Colonic mucosa (tissue), 4 donors: Measurements from ENCODE around the gene FOXP2. TPM values are rescaled to one million over a fixed set of nuclear protein-coding genes. Genes with fewer than 3 reads are reported as not detected.

Experiments used
- DNase-seq: peaks from one replicate; pipeline ENCODE4 v3.0.0-alpha.2; 2020
- H3K27ac ChIP-seq: fragments of 200-600 bp; one replicate; pipeline ENCODE4 v1.8.0; 2021
- H3K27me3 ChIP-seq: fragments of 200-600 bp; one replicate; pipeline ENCODE4 v1.8.0; 2021
- H3K36me3 ChIP-seq: fragments of 200-600 bp; one replicate; pipeline ENCODE4 v1.8.0; 2021
- H3K4me1 ChIP-seq: fragments of 200-600 bp; one replicate; pipeline ENCODE4 v1.8.0; 2021; ENCODE audit warnings: mild to moderate bottlenecking
- H3K4me3 ChIP-seq: fragments of 200-600 bp; one replicate; pipeline ENCODE4 v1.8.0; 2021
- H3K9ac ChIP-seq, 2 donors: one replicate each; pipeline ENCODE4 v1.7.0; 2013; ENCODE audit warnings: control low read depth in 2 of 2, low read depth in 2 of 2, low read length in 2 of 2
- H3K9me3 ChIP-seq: fragments of 200-600 bp; one replicate; pipeline ENCODE4 v1.8.0; 2021
- intact Hi-C: fragments of 100-400 bp; cut with DNase I; formaldehyde crosslinking; loops from one replicate; pipeline ENCODE4 v1.14.1; 2022
- total RNA-seq, 2 donors: library from RNA; stranded (reverse); fragmentation: NEBNext Ultra II Directional in 1 of 2; extraction: Animal tissue kit (Norgen Biotek cat#: 25700) in 1 of 2; gene quantifications; one replicate each; pipeline ENCODE4 v1.2.1, GENCODE V29; 2021
- TF ChIP-seq, protein P1 (sequence below): fragments of 200-600 bp; IDR thresholded peaks from one replicate; pipeline ENCODE4 v1.8.0; 2022; ENCODE audit warnings: antibody characterized with exemption, mild to moderate bottlenecking
- donor health status: healthy.
- donor health status: DM: no; HTN: no; CAD: no.
- donor health status: DM: no; HTN: no; CAD: no.

The FOXP2 gene
- total RNA-seq, 2 donors from 2014 or later, result 5.3 to 20.0 TPM

DNA sequence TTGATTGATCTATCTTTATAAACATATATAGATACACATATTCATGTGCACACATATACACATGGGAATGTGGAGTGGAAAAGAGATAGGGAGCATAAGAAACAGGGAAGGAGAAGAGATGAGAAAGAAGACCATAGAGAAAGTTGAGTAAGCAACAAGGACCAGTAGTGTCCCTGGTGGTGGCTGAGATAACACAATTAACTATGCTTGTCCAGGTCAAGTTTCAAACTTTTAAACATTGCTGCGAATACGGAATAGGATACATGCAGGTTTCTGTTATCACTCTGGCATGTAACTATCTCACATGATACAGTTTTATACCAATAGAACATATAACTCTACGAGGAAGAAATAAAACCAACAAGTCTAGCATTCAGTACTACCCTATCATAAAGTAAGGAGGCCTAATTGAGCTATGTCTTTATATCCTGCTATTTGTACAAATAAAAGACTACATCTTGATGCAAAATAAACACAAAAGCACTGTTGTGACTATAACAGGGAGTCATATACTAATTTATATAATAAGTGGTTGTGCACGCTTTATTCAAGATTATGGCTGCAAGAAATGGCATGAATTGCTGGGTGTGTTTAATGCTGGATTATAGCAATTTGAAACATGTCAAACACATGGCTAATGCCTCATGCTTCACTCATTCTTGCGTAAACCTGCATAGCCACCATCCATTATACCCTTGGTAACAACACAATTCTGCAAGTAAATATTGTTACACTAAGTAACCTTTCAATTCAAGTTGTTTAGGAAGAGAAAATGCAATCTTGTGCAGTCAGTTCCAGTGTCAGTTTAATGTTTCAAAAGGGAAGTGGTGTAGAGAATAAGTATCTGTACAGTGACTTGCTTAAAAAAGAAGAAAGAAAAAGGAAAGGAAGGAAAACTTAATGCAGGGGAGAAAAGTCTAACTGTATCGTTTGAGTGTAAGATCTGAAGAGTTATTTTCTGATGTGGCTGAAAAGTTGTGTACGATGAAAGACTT is 8.2 kb downstream of the FOXP2 start:
- H3K9ac ChIP-seq, result no peak overlapping the region
- TF ChIP-seq, protein P1, sequence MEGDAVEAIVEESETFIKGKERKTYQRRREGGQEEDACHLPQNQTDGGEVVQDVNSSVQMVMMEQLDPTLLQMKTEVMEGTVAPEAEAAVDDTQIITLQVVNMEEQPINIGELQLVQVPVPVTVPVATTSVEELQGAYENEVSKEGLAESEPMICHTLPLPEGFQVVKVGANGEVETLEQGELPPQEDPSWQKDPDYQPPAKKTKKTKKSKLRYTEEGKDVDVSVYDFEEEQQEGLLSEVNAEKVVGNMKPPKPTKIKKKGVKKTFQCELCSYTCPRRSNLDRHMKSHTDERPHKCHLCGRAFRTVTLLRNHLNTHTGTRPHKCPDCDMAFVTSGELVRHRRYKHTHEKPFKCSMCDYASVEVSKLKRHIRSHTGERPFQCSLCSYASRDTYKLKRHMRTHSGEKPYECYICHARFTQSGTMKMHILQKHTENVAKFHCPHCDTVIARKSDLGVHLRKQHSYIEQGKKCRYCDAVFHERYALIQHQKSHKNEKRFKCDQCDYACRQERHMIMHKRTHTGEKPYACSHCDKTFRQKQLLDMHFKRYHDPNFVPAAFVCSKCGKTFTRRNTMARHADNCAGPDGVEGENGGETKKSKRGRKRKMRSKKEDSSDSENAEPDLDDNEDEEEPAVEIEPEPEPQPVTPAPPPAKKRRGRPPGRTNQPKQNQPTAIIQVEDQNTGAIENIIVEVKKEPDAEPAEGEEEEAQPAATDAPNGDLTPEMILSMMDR, result peak; percentile 30
- no peaks in the 10 kb centered on the region for H3K27me3 ChIP-seq
- H3K4me1 ChIP-seq, result no peaks in the 10 kb centered on the region
- H3K9me3 ChIP-seq, result no peaks in the 10 kb centered on the region
- intact Hi-C loops, result no loop called here
- no peak overlapping the region for H3K27ac ChIP-seq
- H3K4me3 ChIP-seq, result no peak overlapping the region
- no peak for DNase-seq
- no peaks in the 10 kb centered on the region for H3K36me3 ChIP-seq

DNA sequence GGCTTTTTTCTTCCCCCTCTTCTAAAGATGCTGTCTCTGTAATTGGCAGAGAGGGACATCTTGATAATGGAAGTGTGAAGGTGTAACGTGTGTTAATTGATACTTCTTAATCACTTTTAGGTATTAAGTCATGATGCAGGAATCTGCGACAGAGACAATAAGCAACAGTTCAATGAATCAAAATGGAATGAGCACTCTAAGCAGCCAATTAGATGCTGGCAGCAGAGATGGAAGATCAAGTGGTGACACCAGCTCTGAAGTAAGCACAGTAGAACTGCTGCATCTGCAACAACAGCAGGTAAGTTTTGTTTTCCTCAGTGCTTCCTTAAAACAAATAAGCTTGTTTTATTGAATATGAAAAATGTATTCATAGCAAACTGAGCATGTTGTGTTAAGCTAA is 11.8 kb downstream of the FOXP2 start:
- intact Hi-C loops, result no loop called here
- no peaks in the 10 kb centered on the region for H3K27me3 ChIP-seq
- no peak overlapping the region for H3K9ac ChIP-seq
- H3K27ac ChIP-seq, result no peak overlapping the region
- no peak overlapping the region for H3K4me3 ChIP-seq
- no peak for DNase-seq
- no peaks in the 10 kb centered on the region for H3K9me3 ChIP-seq
- TF ChIP-seq, protein P1, result no peak
- no peaks in the 10 kb centered on the region for H3K36me3 ChIP-seq
- no peaks in the 10 kb centered on the region for H3K4me1 ChIP-seq

DNA sequence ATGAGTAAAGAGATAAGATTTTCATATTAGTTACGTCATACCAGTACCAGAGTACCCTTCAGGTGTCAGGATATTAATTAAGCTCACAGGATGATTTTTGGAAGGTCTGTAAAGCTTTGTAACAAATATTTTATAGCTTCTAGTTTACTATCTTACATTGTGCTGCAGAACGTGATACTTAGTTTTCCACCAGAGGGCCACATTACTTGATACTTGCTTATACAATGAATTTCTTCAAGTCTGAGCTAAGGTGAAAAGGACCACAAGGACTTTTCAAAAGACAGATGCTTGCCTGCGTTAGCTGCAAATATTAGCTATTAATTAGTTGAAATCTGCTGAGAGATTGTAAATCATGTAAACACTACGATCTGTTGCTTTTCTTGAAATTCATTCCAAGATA is 12.2 kb downstream of the FOXP2 start:
- no peak overlapping the region for H3K27ac ChIP-seq
- no peaks in the 10 kb centered on the region for H3K9me3 ChIP-seq
- TF ChIP-seq, protein P1, result no peak
- H3K9ac ChIP-seq, result no peak overlapping the region
- H3K36me3 ChIP-seq, result no peaks in the 10 kb centered on the region
- no peaks in the 10 kb centered on the region for H3K4me1 ChIP-seq
- no peaks in the 10 kb centered on the region for H3K27me3 ChIP-seq
- DNase-seq, result no peak
- no peak overlapping the region for H3K4me3 ChIP-seq
- intact Hi-C loops, result no loop called here

DNA sequence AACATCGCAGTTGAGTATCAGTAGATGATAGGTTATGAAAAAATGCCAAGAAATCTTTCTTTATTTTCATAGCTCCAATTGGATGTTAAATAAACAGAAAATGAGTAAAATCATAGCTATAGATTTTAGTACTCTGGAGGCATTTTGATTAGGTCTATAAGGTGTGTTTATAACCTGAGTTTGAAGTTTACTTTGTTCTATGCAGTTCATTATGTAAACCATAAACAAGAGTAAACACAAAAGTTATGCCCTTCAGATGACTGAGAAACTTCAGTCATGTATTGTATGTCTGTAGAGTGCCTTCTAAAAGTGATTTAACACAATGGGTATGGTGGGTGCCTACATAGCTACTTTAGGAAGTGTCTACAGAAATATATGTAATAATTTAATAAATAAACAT is 13.6 kb downstream of the FOXP2 start:
- TF ChIP-seq, protein P1, result no peak
- DNase-seq, result no peak
- Histone ChIP-seq H3K27me3 (no peaks in the 10 kb centered on the region), H3K4me3 (no peak overlapping the region), H3K27ac (no peak overlapping the region), H3K36me3 (no peaks in the 10 kb centered on the region), H3K4me1 (no peaks in the 10 kb centered on the region), H3K9me3 (no peaks in the 10 kb centered on the region), H3K9ac (no peak overlapping the region)
- intact Hi-C loops, result no loop called here

DNA sequence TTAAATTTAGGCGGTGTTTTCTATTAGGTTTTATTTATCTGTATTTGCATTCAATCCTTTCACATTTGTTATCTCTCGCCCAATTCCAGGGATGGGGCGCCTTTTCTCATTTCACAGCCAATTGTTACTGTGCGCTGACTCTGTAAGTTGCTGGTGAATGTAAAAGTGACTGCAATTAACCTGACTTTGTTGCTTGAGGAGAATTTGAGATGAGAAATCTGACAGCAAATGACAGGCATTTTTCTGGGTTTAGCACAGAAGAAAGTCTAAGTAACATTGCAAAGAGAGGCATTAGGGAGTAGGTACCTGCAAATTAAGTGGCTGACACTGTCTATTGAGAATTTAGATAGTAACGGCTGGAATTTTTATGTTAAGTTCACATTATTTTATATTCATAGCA is 16.6 kb downstream of the FOXP2 start:
- H3K9ac ChIP-seq, result no peak overlapping the region
- intact Hi-C loops, result no loop called here
- no peak for DNase-seq
- H3K27ac ChIP-seq, result no peak overlapping the region
- TF ChIP-seq, protein P1, result no peak
- no peaks in the 10 kb centered on the region for H3K36me3 ChIP-seq
- no peaks in the 10 kb centered on the region for H3K27me3 ChIP-seq
- no peak overlapping the region for H3K4me3 ChIP-seq
- H3K4me1 ChIP-seq, result no peaks in the 10 kb centered on the region
- no peaks in the 10 kb centered on the region for H3K9me3 ChIP-seq
